HG03571 (cell line): ENCODE measurements around the gene SHD.

Experiments
- ATAC-seq: cut with Tn5 transposase; IDR thresholded peaks from one replicate; pipeline ENCODE4 v1.9.1; 2021; ENCODE audit not compliant: unreplicated experiment

Gene SHD

DNA sequence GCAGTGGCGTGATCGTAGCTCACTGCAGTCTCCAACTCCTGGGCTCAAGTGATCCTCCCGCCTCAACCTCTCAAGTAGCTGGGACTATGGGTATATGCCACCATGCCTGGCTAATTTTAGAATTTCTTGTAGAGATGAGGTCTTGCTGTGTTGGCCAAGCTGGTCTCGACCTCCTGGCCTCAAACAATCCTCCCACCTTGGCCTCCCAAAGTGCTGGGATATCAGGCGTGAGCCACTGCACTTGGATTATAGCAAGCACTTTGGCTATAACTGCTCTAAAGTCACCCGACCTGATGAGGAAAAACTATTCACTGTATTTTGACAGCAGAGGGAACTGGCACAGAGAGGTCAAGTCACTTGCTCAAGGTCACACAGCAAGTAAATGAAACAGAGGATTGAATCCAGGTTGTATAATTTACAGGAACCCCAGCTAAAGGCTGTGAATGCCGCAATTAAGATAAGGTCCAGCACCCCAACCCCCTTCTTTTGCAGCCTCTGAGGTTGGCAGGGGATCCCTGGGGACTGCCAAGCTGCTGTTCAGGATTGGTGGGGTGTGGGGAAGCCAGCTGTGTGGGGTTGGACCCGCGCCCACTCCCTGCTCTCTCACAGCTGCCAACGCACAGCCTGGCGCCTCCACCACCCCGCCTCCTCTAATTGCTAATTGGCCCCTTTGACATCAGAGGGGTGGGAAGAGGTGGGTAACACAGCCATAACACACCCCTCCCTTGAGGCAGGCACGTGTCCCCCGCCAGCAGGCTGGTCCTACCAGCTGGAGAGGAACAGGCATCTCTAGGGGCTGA, 17.1 kb downstream of the SHD start:
- no peak for ATAC-seq

DNA sequence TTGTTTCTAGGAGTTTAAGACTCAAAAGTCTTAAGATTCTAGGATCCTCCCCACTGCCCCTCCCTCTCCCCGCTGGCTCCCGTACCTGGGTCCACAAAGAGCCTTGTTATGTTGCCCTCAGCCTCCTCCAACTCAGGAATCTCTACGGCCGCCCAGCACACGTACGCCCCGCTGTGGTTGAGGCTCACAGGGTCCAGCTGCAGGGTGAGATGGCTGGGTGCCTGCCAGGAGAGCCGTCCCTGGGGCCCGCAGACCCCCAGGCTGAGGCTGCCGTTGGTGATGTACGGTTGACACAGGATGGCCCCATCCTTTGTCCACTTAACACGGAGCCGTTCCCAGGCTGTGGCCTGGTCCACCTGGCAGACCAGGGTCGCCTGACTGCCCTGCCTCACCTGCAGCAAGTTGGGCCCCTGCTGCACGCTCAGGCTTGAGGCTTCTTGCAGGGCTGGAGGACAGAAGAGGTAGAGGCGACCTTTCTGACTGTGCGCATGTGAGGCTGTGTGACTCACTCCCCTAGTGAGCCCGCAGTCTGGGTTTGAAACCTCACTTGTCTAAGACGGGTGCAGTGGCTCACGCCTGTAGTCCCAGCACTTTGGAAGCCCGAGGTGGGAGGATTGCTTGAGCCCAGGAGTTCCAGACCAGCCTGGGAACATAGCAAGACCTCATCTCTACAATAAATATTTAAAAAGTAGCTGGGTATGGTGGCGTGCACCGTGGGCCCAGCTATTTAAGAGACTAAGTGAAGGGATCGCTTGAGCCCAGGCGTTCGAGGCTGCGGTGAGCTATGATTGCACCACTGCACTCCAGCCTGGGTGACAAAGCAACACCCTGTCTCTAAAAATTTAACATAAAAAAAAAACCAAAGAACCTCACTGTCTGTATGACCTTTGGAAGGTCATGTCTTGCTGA, 19.1 kb downstream of the SHD start:
- no peak for ATAC-seq

DNA sequence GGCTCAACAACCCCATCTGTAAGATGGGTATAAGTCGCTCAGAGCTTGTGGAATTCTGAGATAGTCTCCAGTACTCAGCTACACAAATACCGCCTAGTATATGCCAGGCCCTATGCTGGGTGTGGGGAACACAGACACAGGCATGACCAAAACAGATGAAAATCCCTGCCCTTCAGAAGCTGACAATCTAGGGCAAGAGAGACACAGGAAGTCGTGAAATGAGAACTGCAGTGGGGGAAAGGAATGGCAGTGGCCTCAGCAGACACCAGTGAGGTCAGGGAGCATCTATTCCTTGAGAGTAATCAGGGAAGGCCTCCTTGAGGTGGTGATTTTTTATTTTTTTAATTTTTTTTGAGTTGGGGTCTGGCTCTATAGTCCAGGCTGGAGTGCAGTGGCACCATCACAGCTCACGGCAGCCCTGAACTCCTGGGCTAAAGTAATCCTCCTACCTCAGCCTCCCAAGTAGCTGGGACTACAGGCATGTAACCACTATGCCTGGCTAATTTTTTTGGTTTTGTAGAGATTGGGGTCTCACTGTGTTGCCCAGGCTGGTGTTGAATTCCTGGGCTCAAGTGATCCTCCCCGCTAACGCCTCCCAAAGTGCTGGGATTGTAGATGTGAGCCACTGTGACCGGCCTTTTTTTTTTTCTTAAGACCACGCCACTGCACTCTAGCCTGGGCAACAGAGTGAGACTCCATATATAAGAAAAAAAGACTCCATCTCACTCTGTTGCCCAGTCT, 19.9 kb downstream of the SHD start:
- no peak for ATAC-seq

DNA sequence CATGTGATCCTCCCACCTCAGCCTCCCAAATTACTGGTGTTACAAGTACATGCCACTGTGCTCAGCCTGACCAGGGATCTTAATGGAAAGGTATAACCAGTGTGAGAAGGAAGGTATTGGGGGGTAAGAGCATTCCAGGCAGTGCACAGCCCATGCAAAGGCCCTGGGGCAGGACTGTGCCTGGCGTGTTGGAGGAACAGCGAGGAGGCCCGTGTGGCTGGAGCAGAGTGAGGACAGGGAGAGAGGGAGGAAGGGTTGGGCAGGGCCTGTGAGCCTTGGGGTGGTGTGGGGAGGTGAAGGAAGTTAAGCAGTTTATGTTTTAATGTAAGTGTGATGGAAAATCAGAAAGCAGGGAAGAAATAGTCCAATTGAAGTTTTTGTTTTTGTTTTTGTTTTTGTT, 21.5 kb downstream of the SHD start:
- ATAC-seq, result no peak

DNA sequence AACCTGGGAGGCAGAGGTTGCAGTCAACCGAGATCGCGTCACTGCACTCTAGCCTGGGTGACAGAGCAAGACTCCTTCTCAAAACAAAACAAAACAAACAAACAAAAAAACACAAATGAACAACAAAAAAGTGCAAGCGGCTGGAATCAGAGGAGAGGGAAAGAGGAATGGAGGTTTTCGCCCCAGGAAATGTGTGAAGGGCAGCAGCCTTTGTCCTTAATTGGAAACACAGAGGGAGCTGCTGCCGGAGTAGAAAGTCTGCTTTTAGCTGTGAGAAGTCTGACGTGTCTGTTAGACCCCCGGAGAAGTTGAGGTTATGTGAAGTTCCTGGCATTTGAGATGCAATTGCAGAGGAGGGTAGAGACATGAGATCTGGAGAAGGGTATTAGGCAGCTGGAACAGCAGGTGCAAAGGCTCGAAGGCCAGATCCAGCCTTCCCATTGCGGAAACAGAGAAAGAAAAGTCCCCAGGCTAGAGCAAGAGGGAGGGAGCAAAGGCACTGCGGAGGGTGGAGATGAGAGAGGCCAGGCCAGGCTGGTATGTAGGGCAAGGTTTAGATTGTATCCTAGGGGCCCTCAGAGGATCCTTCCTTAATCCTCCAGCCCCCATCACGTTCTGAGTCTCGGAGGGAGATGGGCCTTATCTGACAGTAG, 22.6 kb downstream of the SHD start:
- no peak for ATAC-seq

DNA sequence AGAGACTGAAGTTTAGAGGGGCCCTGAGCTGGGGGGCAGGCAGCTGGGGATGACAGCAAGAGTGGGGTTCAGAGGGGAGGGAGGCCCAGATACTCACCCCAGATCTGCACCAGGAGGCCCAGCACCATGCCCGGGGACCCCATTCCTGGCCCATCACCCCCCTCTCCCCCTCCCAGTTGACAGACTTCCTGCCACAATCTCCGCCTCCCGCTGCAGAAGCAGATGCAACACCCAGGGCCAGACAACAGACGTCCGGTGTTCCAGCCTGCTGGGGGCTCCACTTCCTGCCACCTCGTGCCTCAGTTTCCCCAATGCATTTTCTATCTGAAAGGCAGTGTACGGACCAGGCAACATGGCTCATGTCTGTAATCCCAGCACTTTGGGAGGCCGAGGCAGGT, 23.2 kb downstream of the SHD start, which contains the start of gene TMIGD2:
Gene TMIGD2, minus strand, starts transcription at position 147 of the 398 bp plus-strand sequence. Its CDS starts 4 bp downstream, at position 143.
- no peak for ATAC-seq

DNA sequence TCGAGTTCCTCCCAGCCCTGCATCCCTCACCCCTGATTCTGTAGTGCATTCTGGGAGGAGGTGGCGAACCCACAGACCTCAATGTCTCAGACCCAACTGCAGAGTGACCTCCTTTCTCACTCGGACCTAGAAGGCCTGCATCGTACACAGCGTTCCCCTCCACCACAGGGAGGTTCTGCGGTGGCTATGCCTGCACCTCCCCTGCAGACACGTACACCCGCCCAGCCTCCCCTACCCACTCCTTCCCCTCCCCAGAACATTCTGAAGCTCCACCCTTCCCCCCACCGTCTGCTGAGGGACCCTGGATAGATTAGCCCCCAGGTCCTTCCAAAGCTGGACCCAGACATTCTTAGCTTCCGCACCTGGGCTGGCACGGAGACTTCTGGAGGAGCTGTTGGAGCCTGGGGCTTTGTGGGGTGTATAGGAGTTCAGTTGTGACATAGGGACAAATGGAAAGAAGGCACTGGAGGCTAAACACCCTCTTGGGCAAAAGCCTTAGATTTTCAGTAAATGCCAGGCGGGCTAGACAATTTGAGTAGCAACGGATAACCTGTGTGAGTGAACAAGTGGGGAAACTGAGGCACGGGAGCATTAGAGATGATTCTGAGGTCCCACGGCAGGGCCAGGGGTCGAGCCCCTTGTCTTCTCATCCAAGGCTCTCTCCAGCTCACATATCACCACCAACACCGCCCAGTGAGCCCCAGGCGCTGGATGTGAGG, 24.9 kb downstream of the SHD start:
- ATAC-seq, result no peak

DNA sequence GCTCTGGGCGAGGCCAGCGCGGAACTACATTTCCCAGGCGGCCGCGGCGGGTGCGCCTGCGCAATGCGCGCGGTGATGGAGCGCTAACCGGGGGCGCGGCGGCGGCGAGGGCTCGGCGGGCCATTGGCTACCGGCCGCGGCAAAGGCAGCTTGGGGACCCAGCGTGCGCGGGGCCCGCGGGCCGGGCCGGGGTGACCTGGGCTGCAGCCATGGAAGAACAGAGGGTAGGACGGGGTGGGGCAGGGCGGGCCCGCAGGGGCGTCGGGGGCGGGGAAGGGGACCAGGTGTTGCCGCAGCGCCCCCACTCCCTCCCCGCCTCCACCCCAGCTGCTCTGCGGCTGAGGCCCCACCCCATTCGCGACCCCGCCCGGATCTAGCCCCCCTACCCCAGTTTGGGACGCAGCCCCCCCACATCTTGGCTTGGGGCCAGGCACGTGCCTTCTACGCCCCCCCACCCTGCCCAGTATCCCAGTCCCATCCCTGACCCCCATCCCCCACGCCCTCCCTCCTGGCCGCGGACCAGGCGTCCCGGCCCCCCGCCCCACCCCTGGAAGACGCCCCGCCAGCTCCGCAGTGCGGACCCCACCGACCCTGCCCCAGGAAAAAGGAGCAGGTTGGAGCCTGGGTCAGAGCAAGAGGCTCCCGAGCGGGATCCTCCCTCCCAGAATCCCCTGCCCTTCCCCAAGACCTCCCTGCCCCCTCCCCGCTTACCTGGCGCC, 25.6 kb downstream of the SHD start, which contains the start of gene FSD1:
Gene FSD1, plus strand, starts transcription at position 61 of the 719 bp plus-strand sequence. Its CDS starts 149 bp downstream, at position 210.
- no peak for ATAC-seq

DNA sequence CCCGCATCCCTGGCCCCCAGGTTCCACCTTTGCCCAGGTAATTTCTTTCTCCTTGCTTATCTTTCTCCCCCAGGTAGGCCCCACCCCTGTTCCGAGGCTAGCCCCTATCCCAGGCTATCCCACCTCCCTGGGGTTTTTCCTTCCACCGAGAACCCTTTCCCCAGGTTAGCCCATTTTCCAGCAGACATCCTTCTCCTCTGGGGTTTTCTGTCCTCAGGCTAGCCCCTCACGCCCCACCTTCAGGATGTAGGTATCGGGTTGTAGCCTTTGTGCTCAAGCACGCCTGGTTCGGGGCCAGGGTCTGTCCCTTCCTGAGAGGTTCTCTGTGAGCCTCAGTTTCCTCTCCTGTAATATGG, 26.2 kb downstream of the SHD start:
- no peak for ATAC-seq

DNA sequence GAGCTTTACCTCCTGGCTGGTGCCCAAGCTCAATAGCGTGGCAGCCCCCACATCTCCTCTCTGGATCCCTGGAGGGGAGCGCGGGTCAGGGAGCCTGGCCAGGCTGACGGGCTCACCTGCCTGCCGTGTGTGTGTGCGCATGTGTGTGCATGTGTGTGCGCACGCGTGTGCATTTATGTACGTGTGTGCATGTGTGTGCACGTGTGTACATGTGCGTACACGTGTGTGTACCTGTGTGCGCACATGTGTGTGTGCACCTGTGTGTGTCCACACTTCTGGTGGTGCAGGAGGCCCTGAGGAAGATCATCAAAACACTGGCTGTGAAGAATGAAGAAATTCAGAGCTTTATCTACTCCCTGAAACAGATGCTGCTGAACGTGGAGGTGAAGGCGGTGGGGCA, 26.6 kb downstream of the SHD start:
- no peak for ATAC-seq

DNA sequence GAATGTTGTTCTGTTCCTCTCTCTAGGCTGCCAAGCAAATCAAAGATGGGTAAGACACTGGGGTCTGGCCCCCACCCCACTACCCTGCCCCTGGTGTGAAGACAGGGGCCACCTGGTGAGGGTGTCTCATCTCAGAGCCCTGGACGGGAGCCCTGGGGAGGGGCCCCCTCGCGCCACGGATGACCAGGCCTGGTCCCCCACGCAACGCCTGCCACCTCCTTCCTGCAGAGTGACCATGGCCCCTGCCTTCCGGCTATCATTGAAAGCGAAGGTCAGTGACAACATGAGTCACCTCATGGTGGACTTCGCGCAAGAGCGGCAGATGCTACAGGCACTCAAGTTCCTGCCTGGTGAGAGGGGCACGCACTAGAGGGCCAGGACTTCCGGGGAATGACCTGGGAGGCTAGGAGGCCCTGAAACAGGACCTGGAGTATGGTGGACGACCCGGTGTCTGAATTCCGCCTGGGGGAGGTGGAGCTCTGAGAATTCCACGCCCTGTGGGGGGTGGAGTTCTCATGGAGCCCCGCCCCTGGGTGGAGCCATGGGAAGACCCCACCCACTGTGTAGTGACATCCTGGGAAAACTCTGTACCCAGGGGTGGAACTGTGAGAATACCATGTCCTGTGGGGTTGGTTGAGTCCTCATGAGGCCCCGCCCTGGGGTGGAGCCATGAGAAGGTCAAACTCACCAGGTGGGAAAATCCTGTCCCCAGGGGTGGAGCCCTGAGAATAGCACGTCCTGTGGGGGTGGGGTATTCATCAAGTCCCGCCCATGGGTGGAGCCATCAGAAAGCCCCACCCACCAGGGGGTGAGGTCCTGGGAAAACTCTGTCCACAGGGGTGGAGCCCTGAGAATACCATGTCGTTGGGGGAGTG, 31.4 kb downstream of the SHD start:
- ATAC-seq, result no peak

DNA sequence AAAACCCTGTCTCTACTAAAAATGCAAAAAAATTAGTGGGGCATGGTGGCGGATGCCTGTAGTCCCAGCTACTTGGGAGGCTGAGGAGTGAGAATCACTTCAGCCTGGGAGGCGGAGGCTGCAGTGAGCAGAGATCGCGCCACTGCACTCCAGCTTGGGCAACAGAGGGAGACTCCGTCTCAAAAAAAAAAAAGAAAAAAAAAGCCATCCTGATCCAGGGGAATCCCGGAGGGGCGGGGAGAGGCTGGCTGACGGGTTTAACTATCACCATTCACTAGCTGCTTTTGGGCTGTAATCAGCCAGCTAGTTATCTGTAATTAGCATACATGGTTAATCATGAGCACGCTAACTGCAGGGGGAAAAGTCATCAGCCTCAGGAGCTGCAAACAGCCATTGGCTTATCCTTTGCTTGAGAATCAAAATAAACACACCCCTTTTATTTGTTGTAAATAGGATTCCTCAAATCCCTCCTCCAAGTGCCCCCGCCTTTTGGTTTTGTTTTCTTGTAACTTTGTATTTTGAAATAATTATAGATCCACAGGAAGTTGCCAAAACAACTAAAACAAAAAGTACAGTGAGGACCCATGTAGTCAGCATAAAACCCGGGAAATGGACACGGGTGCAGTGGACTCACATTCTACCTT, 34.9 kb downstream of the SHD start:
- no peak for ATAC-seq

DNA sequence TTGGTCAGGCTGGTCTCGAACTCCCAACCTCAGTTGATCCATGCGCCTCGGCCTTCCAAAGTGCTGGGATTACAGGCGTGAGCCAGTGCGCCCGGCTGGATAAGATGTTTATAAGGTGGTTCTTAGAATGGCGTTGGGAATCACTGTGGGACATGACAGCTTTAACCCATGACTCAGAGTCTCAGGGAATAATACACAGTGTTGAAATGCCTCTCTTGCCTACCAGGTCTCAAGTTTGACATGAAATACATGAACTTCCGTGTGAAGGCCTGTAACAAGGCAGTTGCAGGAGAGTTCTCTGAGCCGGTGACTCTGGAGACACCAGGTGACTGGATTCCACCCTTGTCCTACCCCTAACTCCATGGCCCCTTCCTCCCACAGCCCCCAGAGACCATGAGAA, 37.9 kb downstream of the SHD start:
- no peak for ATAC-seq

DNA sequence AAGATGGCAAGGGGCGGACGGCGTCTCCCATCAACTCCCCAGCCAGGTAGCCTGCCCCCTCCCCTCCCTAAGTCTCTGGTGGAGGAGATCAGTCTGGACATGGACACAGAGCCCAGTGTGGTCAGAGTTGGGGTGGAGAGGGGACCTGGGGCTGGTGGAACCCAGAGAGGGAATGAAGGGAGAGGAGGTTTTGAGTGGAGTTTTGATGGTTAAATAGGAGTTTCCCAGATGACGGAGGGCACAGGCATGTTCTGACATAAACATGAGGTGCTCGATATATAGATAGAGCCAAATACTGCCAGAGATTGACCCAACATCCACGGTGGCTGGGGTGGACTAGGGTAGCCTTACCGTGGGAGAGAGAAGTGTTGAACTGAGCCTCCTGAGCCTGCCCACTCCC, 39.4 kb downstream of the SHD start:
- no peak for ATAC-seq

DNA sequence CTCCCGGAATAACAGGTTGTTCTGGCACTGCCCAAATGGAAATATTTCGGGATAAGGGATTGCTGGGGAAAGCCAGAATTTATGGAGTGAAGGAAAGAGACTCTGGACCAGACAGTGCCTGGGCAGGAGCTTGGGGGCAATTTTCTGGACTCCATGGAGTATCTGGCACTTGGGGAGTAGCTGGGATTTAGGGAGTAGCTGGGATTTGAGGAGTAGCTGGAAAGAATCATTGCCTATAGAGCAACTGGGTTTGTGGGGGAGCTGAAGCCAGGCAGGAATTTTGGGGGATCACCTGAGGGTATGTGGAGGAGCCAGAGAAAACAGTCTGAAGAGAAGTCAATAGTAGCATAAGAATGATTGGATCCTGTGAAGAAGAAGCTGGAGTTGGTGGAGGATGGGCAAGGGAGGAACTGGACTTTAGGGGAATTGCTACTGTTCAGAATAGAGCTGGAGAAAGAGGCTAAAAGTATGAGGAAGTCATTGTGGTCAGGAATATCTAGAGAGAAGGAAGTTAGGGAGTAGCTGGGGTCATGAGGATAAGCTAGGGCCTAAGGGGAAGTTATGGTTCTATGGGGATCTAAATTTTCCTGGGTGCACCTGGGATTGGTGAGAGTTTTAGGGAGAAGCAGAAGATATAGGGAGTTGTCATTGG, 40.1 kb downstream of the SHD start:
- ATAC-seq, result no peak

DNA sequence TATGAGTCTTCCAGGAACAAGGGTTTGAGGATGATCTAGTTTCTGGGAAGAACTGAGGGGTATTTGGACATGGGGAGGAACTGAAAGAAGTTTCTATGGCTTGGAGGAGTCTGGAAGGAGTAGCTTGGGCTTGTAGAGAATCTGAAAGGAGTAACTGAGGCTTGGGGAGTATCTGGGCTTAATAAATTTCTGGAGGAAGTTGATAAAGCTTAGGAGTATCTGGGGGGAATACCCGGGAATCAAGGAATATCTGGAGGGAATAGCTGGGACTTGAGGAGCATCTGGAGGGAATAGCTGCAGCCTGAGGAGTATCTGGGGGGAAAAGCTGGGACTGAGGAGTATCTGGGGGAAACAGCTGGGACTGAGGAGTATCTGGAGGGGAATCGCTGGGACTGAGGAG, 41.4 kb downstream of the SHD start:
- no peak for ATAC-seq

DNA sequence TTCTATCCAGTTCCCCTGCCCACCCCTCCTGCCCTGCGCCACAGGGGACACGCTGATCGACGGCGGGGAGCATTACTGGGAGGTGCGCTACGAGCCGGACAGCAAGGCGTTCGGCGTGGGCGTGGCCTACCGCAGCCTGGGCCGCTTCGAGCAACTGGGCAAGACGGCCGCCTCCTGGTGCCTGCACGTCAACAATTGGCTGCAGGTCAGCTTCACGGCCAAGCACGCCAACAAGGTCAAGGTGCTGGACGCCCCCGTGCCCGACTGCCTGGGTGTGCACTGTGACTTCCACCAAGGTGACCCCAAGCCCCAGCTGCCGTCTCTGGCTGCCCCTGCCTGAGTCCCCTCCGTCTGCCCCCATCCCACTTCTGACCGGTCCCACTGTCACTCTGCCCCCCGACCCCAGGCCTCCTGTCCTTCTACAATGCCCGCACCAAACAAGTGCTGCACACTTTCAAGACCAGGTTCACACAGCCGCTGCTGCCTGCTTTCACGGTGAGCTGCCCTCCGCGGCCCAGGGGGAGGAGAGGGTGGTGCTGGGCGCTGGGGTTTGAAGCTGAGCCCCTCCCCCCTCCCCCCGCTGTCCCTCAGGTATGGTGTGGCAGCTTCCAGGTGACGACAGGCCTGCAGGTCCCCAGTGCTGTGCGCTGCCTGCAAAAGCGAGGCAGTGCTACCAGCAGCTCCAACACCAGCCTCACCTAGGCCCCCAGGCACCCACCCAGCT, 44.0 kb downstream of the SHD start:
- no peak for ATAC-seq
